K562 (cell line): Measurements from ENCODE around the gene METTL2B. TPM values are rescaled to one million over a fixed set of nuclear protein-coding genes. Genes with fewer than 3 reads are reported as not detected.
A peak's percentile ranks its signal among the peaks of the same experiment; 100 is the strongest.

Experiments
- CAMTA2 ChIP-seq: fragments of 250-450 bp; sonication (Bioruptor Pico); conservative IDR thresholded peaks from 2 replicates; pipeline ENCODE4 v1.5.1; 2022
- CBX2 ChIP-seq: fragments of 200-600 bp; sonication (generic); IDR thresholded peaks from one replicate; pipeline ENCODE4 v1.6.1; 2012; ENCODE audit warnings: mild to moderate bottlenecking, low read length, inconsistent platforms; ENCODE audit not compliant: insufficient read depth, poor library complexity, severe bottlenecking
- DDX20 ChIP-seq: fragments of 450-650 bp; IDR thresholded peaks from 2 replicates; pipeline ENCODE4 v1.6.1; 2016; ENCODE audit warnings: missing genetic modification characterization, low read depth, mild to moderate bottlenecking, missing compliant biosample characterization, moderate library complexity
- ETV5 ChIP-seq: sonication (generic); formaldehyde crosslinking; IDR thresholded peaks from 2 replicates; pipeline ENCODE4 v1.4.0; 2020; ENCODE audit warnings: low read depth, mild to moderate bottlenecking, missing genetic modification reagents
- NRF1 ChIP-seq, 2 experiments: fragments of 450-650 bp; IDR thresholded peaks in 1 of 2; conservative IDR thresholded peaks in 1 of 2; 2 replicates each; pipeline ENCODE4 v1.6.1; 2014; ENCODE audit warnings: mild to moderate bottlenecking in 2 of 2
- PTRF ChIP-seq: fragments of 450-650 bp; IDR thresholded peaks from 2 replicates; pipeline ENCODE4 v1.6.1; 2016; ENCODE audit warnings: mild to moderate bottlenecking, missing genetic modification characterization, missing compliant biosample characterization
- RBM22 ChIP-seq: fragments of 200-400 bp; formaldehyde crosslinking; IDR thresholded peaks from 2 replicates; pipeline ENCODE4 v1.6.1; 2018; ENCODE audit warnings: low read length, low read depth; ENCODE audit not compliant: poor library complexity, severe bottlenecking
- TEAD1 ChIP-seq, 2 experiments: fragments of 450-650 bp in 1 of 2; sonication (generic) in 1 of 2; formaldehyde crosslinking; IDR thresholded peaks; 2 replicates each; pipeline versions ENCODE4 v1.4.0 to v1.8.0; 2020 to 2022; ENCODE audit warnings: mild to moderate bottlenecking in 2 of 2, missing genetic modification reagents in 1 of 2
- TRIM28 ChIP-seq: fragments of 450-650 bp; IDR thresholded peaks from 2 replicates; pipeline ENCODE4 v1.6.1; 2017
- ZNF134 ChIP-seq: fragments of 250-450 bp; sonication (Bioruptor Pico); conservative IDR thresholded peaks from 2 replicates; pipeline ENCODE4 v1.4.0; 2020
- polyA plus RNA-seq, 8 experiments: library from polyadenylated mRNA; depleted of rRNA in 4 of 8; stranded (reverse) in 5 of 8; unstranded in 3 of 8; fragments of >200 nt; fragmentation: Nextera tagmentation in 2 of 8; fragmentation: Illumina TruSeq in 1 of 8; extraction: Ambion mirVana in 2 of 8; extraction: Trizol in 1 of 8; gene quantifications; 2 replicates each; pipeline versions ENCODE4 v1.2.1 to v1.2.3, GENCODE V29; 2011 to 2014; ENCODE audit warnings: inconsistent platforms in 1 of 8, missing spikeins in 1 of 8
- total RNA-seq, 7 experiments: library from RNA; depleted of rRNA in 6 of 7; stranded (reverse); fragments of >200 nt in 6 of 7; fragmentation: Illumina TruSeq in 2 of 7; extraction: Trizol in 2 of 7; gene quantifications; 2 replicates each; pipeline versions ENCODE4 v1.2.1 to v1.2.3, GENCODE V29; 2011 to 2021; ENCODE audit warnings: low replicate concordance in 1 of 7
- TF ChIP-seq, protein P1 (sequence below): IDR thresholded peaks from 2 replicates; pipeline ENCODE4 v1.6.1; 2011; ENCODE audit warnings: borderline replicate concordance, low read depth, mild to moderate bottlenecking, moderate library complexity, low read length; ENCODE audit not compliant: insufficient read depth, poor library complexity, severe bottlenecking
- TF ChIP-seq, protein P2 (sequence below): sonication (generic); formaldehyde crosslinking; IDR thresholded peaks from 2 replicates; pipeline ENCODE4 v1.8.0; 2023; ENCODE audit warnings: mild to moderate bottlenecking, missing genetic modification reagents
- TF ChIP-seq, protein P3 (sequence below): fragments of 250-450 bp; sonication (Bioruptor Pico); IDR thresholded peaks from 2 replicates; pipeline ENCODE4 v1.4.0; 2020
- TF ChIP-seq, protein P4 (sequence below): fragments of 450-650 bp; conservative IDR thresholded peaks from 2 replicates; pipeline ENCODE4 v1.6.1; 2016; ENCODE audit warnings: missing genetic modification characterization, low read depth, mild to moderate bottlenecking, missing compliant biosample characterization, moderate library complexity

Gene METTL2B
- total and polyA plus RNA-seq, 9 of the 15 experiments (the other 6 are each of a cell fraction or from before 2014, with no cell fraction given), result 35.9 to 95.7 (median 79.2) TPM

DNA sequence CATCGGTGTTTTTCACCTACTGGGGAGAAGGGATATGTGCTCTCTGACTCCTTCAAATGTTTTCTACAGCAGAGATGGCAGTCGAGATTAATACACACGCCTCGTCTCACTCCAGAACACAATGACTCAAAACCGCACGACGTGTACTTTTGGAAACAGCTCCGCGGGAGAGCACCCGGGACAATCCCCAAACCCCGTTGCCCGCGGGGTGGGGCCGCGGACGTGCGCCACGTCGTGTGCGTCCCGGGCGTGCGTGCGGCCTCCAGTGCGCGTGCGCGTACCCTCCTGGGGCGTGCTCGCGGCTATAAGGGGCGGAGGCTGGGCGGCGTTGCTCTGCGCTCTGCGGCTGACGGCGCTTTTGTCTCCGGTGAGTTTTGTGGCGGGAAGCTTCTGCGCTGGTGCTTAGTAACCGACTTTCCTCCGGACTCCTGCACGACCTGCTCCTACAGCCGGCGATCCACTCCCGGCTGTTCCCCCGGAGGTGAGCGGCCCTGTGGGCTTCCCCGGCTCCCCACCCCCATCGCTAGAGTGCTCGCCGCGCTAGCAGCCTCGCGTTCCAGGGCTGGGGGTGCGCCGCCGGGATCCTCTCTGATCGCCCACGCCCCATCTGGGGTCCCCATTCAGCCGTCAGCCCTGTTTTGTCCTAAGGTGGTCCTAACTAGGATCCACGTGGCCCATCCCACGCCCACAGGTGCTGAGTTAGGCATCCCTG, 20.8 kb upstream of the METTL2B start, which contains the start of gene HILPDA (continued):
- TF ChIP-seq PTRF (tag), result no peak
- TF ChIP-seq, protein P1, sequence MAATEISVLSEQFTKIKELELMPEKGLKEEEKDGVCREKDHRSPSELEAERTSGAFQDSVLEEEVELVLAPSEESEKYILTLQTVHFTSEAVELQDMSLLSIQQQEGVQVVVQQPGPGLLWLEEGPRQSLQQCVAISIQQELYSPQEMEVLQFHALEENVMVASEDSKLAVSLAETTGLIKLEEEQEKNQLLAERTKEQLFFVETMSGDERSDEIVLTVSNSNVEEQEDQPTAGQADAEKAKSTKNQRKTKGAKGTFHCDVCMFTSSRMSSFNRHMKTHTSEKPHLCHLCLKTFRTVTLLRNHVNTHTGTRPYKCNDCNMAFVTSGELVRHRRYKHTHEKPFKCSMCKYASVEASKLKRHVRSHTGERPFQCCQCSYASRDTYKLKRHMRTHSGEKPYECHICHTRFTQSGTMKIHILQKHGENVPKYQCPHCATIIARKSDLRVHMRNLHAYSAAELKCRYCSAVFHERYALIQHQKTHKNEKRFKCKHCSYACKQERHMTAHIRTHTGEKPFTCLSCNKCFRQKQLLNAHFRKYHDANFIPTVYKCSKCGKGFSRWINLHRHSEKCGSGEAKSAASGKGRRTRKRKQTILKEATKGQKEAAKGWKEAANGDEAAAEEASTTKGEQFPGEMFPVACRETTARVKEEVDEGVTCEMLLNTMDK, result peak; percentile 1
- TF ChIP-seq, protein P2, sequence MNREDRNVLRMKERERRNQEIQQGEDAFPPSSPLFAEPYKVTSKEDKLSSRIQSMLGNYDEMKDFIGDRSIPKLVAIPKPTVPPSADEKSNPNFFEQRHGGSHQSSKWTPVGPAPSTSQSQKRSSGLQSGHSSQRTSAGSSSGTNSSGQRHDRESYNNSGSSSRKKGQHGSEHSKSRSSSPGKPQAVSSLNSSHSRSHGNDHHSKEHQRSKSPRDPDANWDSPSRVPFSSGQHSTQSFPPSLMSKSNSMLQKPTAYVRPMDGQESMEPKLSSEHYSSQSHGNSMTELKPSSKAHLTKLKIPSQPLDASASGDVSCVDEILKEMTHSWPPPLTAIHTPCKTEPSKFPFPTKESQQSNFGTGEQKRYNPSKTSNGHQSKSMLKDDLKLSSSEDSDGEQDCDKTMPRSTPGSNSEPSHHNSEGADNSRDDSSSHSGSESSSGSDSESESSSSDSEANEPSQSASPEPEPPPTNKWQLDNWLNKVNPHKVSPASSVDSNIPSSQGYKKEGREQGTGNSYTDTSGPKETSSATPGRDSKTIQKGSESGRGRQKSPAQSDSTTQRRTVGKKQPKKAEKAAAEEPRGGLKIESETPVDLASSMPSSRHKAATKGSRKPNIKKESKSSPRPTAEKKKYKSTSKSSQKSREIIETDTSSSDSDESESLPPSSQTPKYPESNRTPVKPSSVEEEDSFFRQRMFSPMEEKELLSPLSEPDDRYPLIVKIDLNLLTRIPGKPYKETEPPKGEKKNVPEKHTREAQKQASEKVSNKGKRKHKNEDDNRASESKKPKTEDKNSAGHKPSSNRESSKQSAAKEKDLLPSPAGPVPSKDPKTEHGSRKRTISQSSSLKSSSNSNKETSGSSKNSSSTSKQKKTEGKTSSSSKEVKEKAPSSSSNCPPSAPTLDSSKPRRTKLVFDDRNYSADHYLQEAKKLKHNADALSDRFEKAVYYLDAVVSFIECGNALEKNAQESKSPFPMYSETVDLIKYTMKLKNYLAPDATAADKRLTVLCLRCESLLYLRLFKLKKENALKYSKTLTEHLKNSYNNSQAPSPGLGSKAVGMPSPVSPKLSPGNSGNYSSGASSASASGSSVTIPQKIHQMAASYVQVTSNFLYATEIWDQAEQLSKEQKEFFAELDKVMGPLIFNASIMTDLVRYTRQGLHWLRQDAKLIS (CRISPR knock-in tag), result no peak; the same call in 1 of the 2 replicates
- no peak for TF ChIP-seq RBM22
- TF ChIP-seq, protein P3, sequence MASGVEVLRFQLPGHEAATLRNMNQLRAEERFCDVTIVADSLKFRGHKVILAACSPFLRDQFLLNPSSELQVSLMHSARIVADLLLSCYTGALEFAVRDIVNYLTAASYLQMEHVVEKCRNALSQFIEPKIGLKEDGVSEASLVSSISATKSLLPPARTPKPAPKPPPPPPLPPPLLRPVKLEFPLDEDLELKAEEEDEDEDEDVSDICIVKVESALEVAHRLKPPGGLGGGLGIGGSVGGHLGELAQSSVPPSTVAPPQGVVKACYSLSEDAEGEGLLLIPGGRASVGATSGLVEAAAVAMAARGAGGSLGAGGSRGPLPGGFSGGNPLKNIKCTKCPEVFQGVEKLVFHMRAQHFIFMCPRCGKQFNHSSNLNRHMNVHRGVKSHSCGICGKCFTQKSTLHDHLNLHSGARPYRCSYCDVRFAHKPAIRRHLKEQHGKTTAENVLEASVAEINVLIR (CRISPR knock-in tag), result peak; percentile 34; the same call in 1 of the 2 replicates
- TF ChIP-seq CAMTA2, result no peak
- no peak for TF ChIP-seq TRIM28
- no peak for TF ChIP-seq CBX2
- TF ChIP-seq, protein P4, sequence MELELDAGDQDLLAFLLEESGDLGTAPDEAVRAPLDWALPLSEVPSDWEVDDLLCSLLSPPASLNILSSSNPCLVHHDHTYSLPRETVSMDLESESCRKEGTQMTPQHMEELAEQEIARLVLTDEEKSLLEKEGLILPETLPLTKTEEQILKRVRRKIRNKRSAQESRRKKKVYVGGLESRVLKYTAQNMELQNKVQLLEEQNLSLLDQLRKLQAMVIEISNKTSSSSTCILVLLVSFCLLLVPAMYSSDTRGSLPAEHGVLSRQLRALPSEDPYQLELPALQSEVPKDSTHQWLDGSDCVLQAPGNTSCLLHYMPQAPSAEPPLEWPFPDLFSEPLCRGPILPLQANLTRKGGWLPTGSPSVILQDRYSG (tag), result 0 out of 2 replicates have a peak, but pooled peaks have one; percentile 5
- TF ChIP-seq NRF1 (conservative IDR thresholded peaks at IDR 0.05 in 1 of 2, IDR thresholded peaks at IDR 0.05 in 1 of 2), result peak; percentile 99
- TF ChIP-seq ZNF134, result no peak
- peak in 1 of 2 experiments; percentile 88; a peak in 2 of 4 replicates for TF ChIP-seq TEAD1 (CRISPR knock-in tag; IDR thresholded peaks at IDR 0.05)
- TF ChIP-seq ETV5 (CRISPR knock-in tag), result no peak
- no peak for TF ChIP-seq DDX20 (tag)
